HEK293 (cell line): Measurements from ENCODE around the gene QRICH1.

ENCODE experiments used
- PRDM2 ChIP-seq: fragments of 450-650 bp; formaldehyde crosslinking; IDR thresholded peaks from 2 replicates; pipeline ENCODE4 v1.5.1; 2016; ENCODE audit warnings: missing biosample characterization, missing genetic modification characterization, borderline replicate concordance
- TSHZ1 ChIP-seq: fragments of 450-650 bp; formaldehyde crosslinking; IDR thresholded peaks from 2 replicates; pipeline ENCODE4 v1.5.1; 2016; ENCODE audit warnings: missing biosample characterization, missing genetic modification characterization, borderline replicate concordance
- ZBTB44 ChIP-seq: fragments of 450-650 bp; IDR thresholded peaks from 2 replicates; pipeline ENCODE4 v1.5.1; 2018; ENCODE audit warnings: missing biosample characterization, mild to moderate bottlenecking, missing genetic modification characterization
- ZBTB8A ChIP-seq: fragments of 450-650 bp; formaldehyde crosslinking; IDR thresholded peaks from 2 replicates; pipeline ENCODE4 v1.5.1; 2016; ENCODE audit warnings: missing biosample characterization, missing genetic modification characterization
- ZEB2 ChIP-seq: fragments of 450-650 bp; formaldehyde crosslinking; IDR thresholded peaks from 2 replicates; pipeline ENCODE4 v1.5.1; 2016; ENCODE audit warnings: missing biosample characterization, missing genetic modification characterization
- ZFP37 ChIP-seq: fragments of 450-650 bp; formaldehyde crosslinking; IDR thresholded peaks from 2 replicates; pipeline ENCODE4 v1.5.1; 2016; ENCODE audit warnings: missing biosample characterization, missing genetic modification characterization
- ZNF169 ChIP-seq: fragments of 450-650 bp; formaldehyde crosslinking; IDR thresholded peaks from 2 replicates; pipeline ENCODE4 v1.5.1; 2016; ENCODE audit warnings: missing biosample characterization, missing genetic modification characterization
- ZNF174 ChIP-seq: fragments of 450-650 bp; formaldehyde crosslinking; IDR thresholded peaks from 2 replicates; pipeline ENCODE4 v1.5.0; 2017; ENCODE audit warnings: missing biosample characterization, mild to moderate bottlenecking, missing genetic modification characterization
- ZNF274 ChIP-seq, 2 experiments: fragments of 200-500 bp in 1 of 2; fragments of 450-650 bp in 1 of 2; sonication (Bioruptor generic) in 1 of 2; formaldehyde crosslinking in 1 of 2; IDR thresholded peaks; 2 replicates each; pipeline versions ENCODE4 v1.5.1 to v1.6.1; 2014 to 2016; ENCODE audit warnings: borderline replicate concordance in 1 of 2, inconsistent platforms in 1 of 2, low read length in 1 of 2, missing biosample characterization in 1 of 2, missing genetic modification characterization in 1 of 2
- ZNF280D ChIP-seq: fragments of 450-650 bp; formaldehyde crosslinking; IDR thresholded peaks from 2 replicates; pipeline ENCODE4 v1.5.1; 2016; ENCODE audit warnings: missing biosample characterization, missing genetic modification characterization
- ZNF398 ChIP-seq: fragments of 450-650 bp; formaldehyde crosslinking; IDR thresholded peaks from 2 replicates; pipeline ENCODE4 v1.5.1; 2017; ENCODE audit warnings: missing biosample characterization, missing genetic modification characterization
- ZNF423 ChIP-seq: fragments of 450-650 bp; formaldehyde crosslinking; IDR thresholded peaks from 2 replicates; pipeline ENCODE4 v1.5.1; 2016; ENCODE audit warnings: missing biosample characterization, missing genetic modification characterization
- ZNF639 ChIP-seq: fragments of 450-650 bp; formaldehyde crosslinking; IDR thresholded peaks from 2 replicates; pipeline ENCODE4 v1.5.1; 2016; ENCODE audit warnings: missing biosample characterization, missing genetic modification characterization
- ZNF664 ChIP-seq: fragments of 450-650 bp; formaldehyde crosslinking; IDR thresholded peaks from 2 replicates; pipeline ENCODE4 v1.5.1; 2016; ENCODE audit warnings: missing biosample characterization, missing genetic modification characterization
- ZNF670 ChIP-seq: fragments of 450-650 bp; formaldehyde crosslinking; IDR thresholded peaks from 2 replicates; pipeline ENCODE4 v1.5.1; 2016; ENCODE audit warnings: missing biosample characterization, missing genetic modification characterization, low read depth
- ZSCAN18 ChIP-seq: fragments of 450-650 bp; formaldehyde crosslinking; IDR thresholded peaks from 2 replicates; pipeline ENCODE4 v1.5.1; 2016; ENCODE audit warnings: missing biosample characterization, missing genetic modification characterization
- ZSCAN30 ChIP-seq: fragments of 450-650 bp; IDR thresholded peaks from 2 replicates; pipeline ENCODE4 v1.5.1; 2018; ENCODE audit warnings: missing biosample characterization, mild to moderate bottlenecking, missing genetic modification characterization, moderate library complexity

The QRICH1 gene

GRCh38 chr3:49007068-49007770 is 86.7 kb downstream of the QRICH1 start, which contains the start of gene WDR6 (continued):
- no peak for TF ChIP-seq TSHZ1 (tag by site-specific recombination)
- no peak for TF ChIP-seq ZNF280D (tag by site-specific recombination)
- peak; percentile 27; the same call in 1 of the 2 replicates for TF ChIP-seq ZNF423 (tag by site-specific recombination)
- TF ChIP-seq ZNF174, result no peak
- TF ChIP-seq ZBTB8A (tag by site-specific recombination), result peak; percentile 83
- TF ChIP-seq ZSCAN18 (tag by site-specific recombination), result no peak
- no peak for TF ChIP-seq ZNF169 (tag by site-specific recombination)
- TF ChIP-seq ZNF398 (tag by site-specific recombination), result no peak
- TF ChIP-seq ZFP37 (tag by site-specific recombination), result peak; percentile 78
- no peak for TF ChIP-seq ZBTB44 (tag by site-specific recombination)
- TF ChIP-seq ZSCAN30 (tag by site-specific recombination), result no peak
- no peak for TF ChIP-seq ZNF639
- no peak for TF ChIP-seq ZNF664 (tag by site-specific recombination)
- peak; percentile 78 for TF ChIP-seq ZEB2 (tag by site-specific recombination)
- no peak for TF ChIP-seq ZNF670
- TF ChIP-seq PRDM2 (tag by site-specific recombination), result no peak
- no peak for TF ChIP-seq ZNF274 (IDR thresholded peaks at IDR 0.05; ENCODE audit: low read length)
- no peak for TF ChIP-seq ZNF274 (tag by site-specific recombination; IDR thresholded peaks at IDR 0.05; ENCODE audit: borderline replicate concordance)
